ENCODE measurements around the gene NUP43. TPM values are rescaled to one million over a fixed set of nuclear protein-coding genes. Genes with fewer than 3 reads are reported as not detected.

NUP43 gene
- total and polyA plus RNA-seq, 2 of the 13 experiments (the other 11 are each of a cell fraction or from before 2014, with no cell fraction given), result 38.9 to 85.1 TPM

- TF ChIP-seq ARID4A (CRISPR knock-in tag; IDR thresholded peaks at IDR 0.05; ENCODE audit: borderline replicate concordance), result peak; percentile 97
- peak; percentile 99 for TF ChIP-seq TAF1 (CRISPR knock-in tag; IDR thresholded peaks at IDR 0.05)
- peak; percentile 95 for TF ChIP-seq FLYWCH1 (CRISPR knock-in tag; IDR thresholded peaks at IDR 0.05)
- no peak for TF ChIP-seq PBX2 (CRISPR knock-in tag; IDR thresholded peaks at IDR 0.05)
- no peak for TF ChIP-seq ZNF597 (CRISPR knock-in tag; IDR thresholded peaks at IDR 0.05)
- TF ChIP-seq ZNF563 (CRISPR knock-in tag; IDR thresholded peaks at IDR 0.05), result peak; percentile 99
- TF ChIP-seq KDM5B (CRISPR knock-in tag; IDR thresholded peaks at IDR 0.05; ENCODE audit: borderline replicate concordance), result peak; percentile 99
- no peak for TF ChIP-seq ZNF644 (CRISPR knock-in tag; IDR thresholded peaks at IDR 0.05; ENCODE audit: low read depth)
- peak; percentile 71; the same call in 1 of the 2 replicates for TF ChIP-seq ZNF768 (CRISPR knock-in tag; IDR thresholded peaks at IDR 0.05)
- no peak; the same call in 1 of the 2 replicates for TF ChIP-seq ZC3H4 (CRISPR knock-in tag; IDR thresholded peaks at IDR 0.05; ENCODE audit: borderline replicate concordance)
- peak; percentile 99 for TF ChIP-seq ZNF687 (CRISPR knock-in tag; IDR thresholded peaks at IDR 0.05)
- peak; percentile 11; the same call in 1 of the 2 replicates for TF ChIP-seq ZNF629 (CRISPR knock-in tag; conservative IDR thresholded peaks at IDR 0.05)
- TF ChIP-seq ZNF850 (CRISPR knock-in tag; conservative IDR thresholded peaks at IDR 0.05), result peak; percentile 78
- no peak for TF ChIP-seq TCF7L2 (IDR thresholded peaks at IDR 0.05; ENCODE audit: low read depth, low read length)
- no peak for TF ChIP-seq RFXAP (CRISPR knock-in tag; IDR thresholded peaks at IDR 0.05; ENCODE audit: borderline replicate concordance)
- TF ChIP-seq ZNF691 (CRISPR knock-in tag; IDR thresholded peaks at IDR 0.05; ENCODE audit: borderline replicate concordance, low read depth), result peak; percentile 78; the same call in 1 of the 2 replicates
Observed at GRCh38 chr6:149717588-149718458, 28.5 kb downstream of the NUP43 start, which contains the start of gene LATS1 (continued).

Measured in HepG2 (cell line).